Measurements from ENCODE around the gene NOS1AP. TPM values are rescaled to one million over a fixed set of nuclear protein-coding genes. Genes with fewer than 3 reads are reported as not detected.

Gene NOS1AP
- total and polyA plus RNA-seq, 9 of the 15 experiments (the other 6 are each of a cell fraction or from before 2014, with no cell fraction given), result 0.07 to 1.5 (median 0.22) TPM

DNA sequence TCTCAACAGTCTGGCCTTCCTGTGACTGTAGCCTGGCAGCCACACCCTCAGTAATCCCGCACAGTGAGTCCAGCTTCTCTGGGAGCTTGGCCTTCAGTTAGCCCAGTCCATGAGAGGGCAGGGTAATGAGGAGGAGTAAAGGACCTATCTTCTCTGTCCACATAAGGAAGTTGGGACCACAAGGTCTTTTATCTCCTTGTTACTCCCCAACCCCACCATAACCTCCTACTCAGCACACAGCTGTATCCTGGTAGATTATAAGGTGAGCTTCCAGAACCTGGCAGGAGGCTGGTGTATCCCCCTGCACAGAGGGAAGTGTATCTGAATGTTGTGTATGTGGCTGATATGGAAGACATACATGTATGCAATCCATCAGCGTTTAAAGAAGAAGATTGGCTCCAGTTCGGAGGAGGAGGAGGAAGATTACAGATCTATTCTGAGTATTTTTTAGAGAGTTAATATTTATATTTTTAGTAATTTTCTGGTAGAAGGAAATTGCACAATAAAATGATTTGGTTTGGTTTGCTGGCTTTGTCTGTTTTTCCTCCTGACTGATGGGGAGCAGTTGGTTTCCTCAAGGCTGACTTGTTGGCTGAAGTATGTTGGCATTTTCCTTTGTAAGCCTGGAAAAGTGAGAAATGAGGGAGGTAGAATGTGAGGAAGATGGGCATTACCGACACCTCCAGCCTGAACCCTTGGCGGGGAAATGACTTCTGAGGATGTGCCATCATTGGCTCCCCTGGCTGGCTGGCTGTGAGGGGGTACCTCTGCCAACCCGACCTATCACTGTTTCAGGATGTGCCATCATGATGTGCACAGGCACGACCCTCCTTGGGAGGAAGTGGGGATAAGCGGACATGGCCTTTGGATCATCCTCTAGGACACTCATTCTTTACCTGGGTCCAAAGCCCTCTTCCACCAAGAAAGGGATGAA, 317.1 kb downstream of the NOS1AP start (continued):
- TF ChIP-seq, protein P1, sequence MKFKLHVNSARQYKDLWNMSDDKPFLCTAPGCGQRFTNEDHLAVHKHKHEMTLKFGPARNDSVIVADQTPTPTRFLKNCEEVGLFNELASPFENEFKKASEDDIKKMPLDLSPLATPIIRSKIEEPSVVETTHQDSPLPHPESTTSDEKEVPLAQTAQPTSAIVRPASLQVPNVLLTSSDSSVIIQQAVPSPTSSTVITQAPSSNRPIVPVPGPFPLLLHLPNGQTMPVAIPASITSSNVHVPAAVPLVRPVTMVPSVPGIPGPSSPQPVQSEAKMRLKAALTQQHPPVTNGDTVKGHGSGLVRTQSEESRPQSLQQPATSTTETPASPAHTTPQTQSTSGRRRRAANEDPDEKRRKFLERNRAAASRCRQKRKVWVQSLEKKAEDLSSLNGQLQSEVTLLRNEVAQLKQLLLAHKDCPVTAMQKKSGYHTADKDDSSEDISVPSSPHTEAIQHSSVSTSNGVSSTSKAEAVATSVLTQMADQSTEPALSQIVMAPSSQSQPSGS (CRISPR knock-in tag; IDR thresholded peaks at IDR 0.05), result no peak
- TF ChIP-seq, protein P2, sequence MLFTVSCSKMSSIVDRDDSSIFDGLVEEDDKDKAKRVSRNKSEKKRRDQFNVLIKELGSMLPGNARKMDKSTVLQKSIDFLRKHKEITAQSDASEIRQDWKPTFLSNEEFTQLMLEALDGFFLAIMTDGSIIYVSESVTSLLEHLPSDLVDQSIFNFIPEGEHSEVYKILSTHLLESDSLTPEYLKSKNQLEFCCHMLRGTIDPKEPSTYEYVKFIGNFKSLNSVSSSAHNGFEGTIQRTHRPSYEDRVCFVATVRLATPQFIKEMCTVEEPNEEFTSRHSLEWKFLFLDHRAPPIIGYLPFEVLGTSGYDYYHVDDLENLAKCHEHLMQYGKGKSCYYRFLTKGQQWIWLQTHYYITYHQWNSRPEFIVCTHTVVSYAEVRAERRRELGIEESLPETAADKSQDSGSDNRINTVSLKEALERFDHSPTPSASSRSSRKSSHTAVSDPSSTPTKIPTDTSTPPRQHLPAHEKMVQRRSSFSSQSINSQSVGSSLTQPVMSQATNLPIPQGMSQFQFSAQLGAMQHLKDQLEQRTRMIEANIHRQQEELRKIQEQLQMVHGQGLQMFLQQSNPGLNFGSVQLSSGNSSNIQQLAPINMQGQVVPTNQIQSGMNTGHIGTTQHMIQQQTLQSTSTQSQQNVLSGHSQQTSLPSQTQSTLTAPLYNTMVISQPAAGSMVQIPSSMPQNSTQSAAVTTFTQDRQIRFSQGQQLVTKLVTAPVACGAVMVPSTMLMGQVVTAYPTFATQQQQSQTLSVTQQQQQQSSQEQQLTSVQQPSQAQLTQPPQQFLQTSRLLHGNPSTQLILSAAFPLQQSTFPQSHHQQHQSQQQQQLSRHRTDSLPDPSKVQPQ (CRISPR knock-in tag; IDR thresholded peaks at IDR 0.05; ENCODE audit: borderline replicate concordance), result no peak
- no peak for TF ChIP-seq ZNF143 (CRISPR knock-in tag; IDR thresholded peaks at IDR 0.05)
- TF ChIP-seq CBX8 (IDR thresholded peaks at IDR 0.05; ENCODE audit: borderline replicate concordance, extremely low read depth, low read depth, low read length, poor library complexity, severe bottlenecking), result no peak
- TF ChIP-seq ARID1B (IDR thresholded peaks at IDR 0.05), result peak; percentile 98
- TF ChIP-seq, protein P3, sequence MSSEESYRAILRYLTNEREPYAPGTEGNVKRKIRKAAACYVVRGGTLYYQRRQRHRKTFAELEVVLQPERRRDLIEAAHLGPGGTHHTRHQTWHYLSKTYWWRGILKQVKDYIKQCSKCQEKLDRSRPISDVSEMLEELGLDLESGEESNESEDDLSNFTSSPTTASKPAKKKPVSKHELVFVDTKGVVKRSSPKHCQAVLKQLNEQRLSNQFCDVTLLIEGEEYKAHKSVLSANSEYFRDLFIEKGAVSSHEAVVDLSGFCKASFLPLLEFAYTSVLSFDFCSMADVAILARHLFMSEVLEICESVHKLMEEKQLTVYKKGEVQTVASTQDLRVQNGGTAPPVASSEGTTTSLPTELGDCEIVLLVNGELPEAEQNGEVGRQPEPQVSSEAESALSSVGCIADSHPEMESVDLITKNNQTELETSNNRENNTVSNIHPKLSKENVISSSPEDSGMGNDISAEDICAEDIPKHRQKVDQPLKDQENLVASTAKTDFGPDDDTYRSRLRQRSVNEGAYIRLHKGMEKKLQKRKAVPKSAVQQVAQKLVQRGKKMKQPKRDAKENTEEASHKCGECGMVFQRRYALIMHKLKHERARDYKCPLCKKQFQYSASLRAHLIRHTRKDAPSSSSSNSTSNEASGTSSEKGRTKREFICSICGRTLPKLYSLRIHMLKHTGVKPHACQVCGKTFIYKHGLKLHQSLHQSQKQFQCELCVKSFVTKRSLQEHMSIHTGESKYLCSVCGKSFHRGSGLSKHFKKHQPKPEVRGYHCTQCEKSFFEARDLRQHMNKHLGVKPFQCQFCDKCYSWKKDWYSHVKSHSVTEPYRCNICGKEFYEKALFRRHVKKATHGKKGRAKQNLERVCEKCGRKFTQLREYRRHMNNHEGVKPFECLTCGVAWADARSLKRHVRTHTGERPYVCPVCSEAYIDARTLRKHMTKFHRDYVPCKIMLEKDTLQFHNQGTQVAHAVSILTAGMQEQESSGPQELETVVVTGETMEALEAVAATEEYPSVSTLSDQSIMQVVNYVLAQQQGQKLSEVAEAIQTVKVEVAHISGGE (CRISPR knock-in tag; IDR thresholded peaks at IDR 0.05), result peak in 1 of 3 experiments; percentile 77; a peak in 2 of 6 replicates
- TF ChIP-seq SRSF9 (IDR thresholded peaks at IDR 0.05; ENCODE audit: borderline replicate concordance, low read depth, low read length), result no peak
- no peak for TF ChIP-seq SRSF7 (optimal IDR thresholded peaks at IDR 0.05; ENCODE audit: low read depth, low read length)
- no peak for TF ChIP-seq PRPF4 (IDR thresholded peaks at IDR 0.05; ENCODE audit: insufficient read depth, low read depth, low read length, poor library complexity, severe bottlenecking)
- TF ChIP-seq, protein P4, sequence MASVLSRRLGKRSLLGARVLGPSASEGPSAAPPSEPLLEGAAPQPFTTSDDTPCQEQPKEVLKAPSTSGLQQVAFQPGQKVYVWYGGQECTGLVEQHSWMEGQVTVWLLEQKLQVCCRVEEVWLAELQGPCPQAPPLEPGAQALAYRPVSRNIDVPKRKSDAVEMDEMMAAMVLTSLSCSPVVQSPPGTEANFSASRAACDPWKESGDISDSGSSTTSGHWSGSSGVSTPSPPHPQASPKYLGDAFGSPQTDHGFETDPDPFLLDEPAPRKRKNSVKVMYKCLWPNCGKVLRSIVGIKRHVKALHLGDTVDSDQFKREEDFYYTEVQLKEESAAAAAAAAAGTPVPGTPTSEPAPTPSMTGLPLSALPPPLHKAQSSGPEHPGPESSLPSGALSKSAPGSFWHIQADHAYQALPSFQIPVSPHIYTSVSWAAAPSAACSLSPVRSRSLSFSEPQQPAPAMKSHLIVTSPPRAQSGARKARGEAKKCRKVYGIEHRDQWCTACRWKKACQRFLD (CRISPR knock-in tag; IDR thresholded peaks at IDR 0.05), result peak; percentile 86; the same call in 1 of the 2 replicates
- no peak for TF ChIP-seq CEBPG (CRISPR knock-in tag; IDR thresholded peaks at IDR 0.05)
- TF ChIP-seq CEBPG (tag; conservative IDR thresholded peaks at IDR 0.05 in 1 of 2, IDR thresholded peaks at IDR 0.05 in 1 of 2), result peak; percentile 40 to 69; a peak in 2 of 4 replicates
